ENCODE data around the gene ZNF672. TPM values are rescaled to one million over a fixed set of nuclear protein-coding genes. Genes with fewer than 3 reads are reported as not detected.

ZNF672 gene
- total and polyA plus RNA-seq, 2 of the 13 experiments (the other 11 are each of a cell fraction or from before 2014, with no cell fraction given): 17.2 to 22.9 TPM

GRCh38 chr1:248858891-248859889 is 21.2 kb downstream of the ZNF672 start, which contains the start of gene ZNF692 (continued):
- TF ChIP-seq SALL2 (CRISPR knock-in tag; IDR thresholded peaks at IDR 0.05) (peak; percentile 14; the same call in 1 of the 2 replicates), AFF4 (CRISPR knock-in tag; IDR thresholded peaks at IDR 0.05) (no peak), ZBTB4 (CRISPR knock-in tag; IDR thresholded peaks at IDR 0.05; ENCODE audit: borderline replicate concordance) (peak; percentile 65; the same call in 1 of the 2 replicates), ZNF326 (CRISPR knock-in tag; IDR thresholded peaks at IDR 0.05; ENCODE audit: borderline replicate concordance) (no peak), ZNF207 (IDR thresholded peaks at IDR 0.05; ENCODE audit: borderline replicate concordance) (no peak), SNAPC4 (CRISPR knock-in tag; IDR thresholded peaks at IDR 0.05) (no peak), ZNF275 (CRISPR knock-in tag; IDR thresholded peaks at IDR 0.05; ENCODE audit: borderline replicate concordance) (peak; percentile 59; the same call in 1 of the 2 replicates), ZNF589 (CRISPR knock-in tag; conservative IDR thresholded peaks at IDR 0.05) (no peak), TEAD3 (CRISPR knock-in tag; optimal IDR thresholded peaks at IDR 0.05; ENCODE audit: borderline replicate concordance) (peak; percentile 5), ZNF205 (CRISPR knock-in tag; IDR thresholded peaks at IDR 0.05) (no peak), ZNF383 (CRISPR knock-in tag; IDR thresholded peaks at IDR 0.05; ENCODE audit: borderline replicate concordance) (no peak), ZNF878 (CRISPR knock-in tag; IDR thresholded peaks at IDR 0.05) (no peak), CAMTA2 (CRISPR knock-in tag; IDR thresholded peaks at IDR 0.05; ENCODE audit: borderline replicate concordance) (no peak), HMGA1 (CRISPR knock-in tag; conservative IDR thresholded peaks at IDR 0.05) (no peak)

All from HepG2 (cell line).